Spinal cord (tissue), 10 donors: ENCODE measurements around the gene SH2B3. TPM values are rescaled to one million over a fixed set of nuclear protein-coding genes. Genes with fewer than 3 reads are reported as not detected.

Experiments used
- DNase-seq, 6 donors: peaks; one replicate each; pipeline versions ENCODE4 v3.0.0 to v3.0.0-alpha.2; 2013 to 2015; ENCODE audit warnings: low spot score in 6 of 6, low read depth in 4 of 6
- H3K27ac ChIP-seq: one replicate; pipeline ENCODE4 v1.5.1; 2013; ENCODE audit warnings: low read depth, low read length, control low read depth
- H3K27me3 ChIP-seq: one replicate; pipeline ENCODE4 v1.6.1; 2013; ENCODE audit warnings: low read length; ENCODE audit not compliant: control insufficient read depth, insufficient read depth
- H3K36me3 ChIP-seq: one replicate; pipeline ENCODE4 v1.6.1; 2013; ENCODE audit warnings: low read length; ENCODE audit not compliant: control insufficient read depth, insufficient read depth
- H3K4me1 ChIP-seq: one replicate; pipeline ENCODE4 v1.6.1; 2013; ENCODE audit warnings: low read length; ENCODE audit not compliant: control insufficient read depth, insufficient read depth
- H3K4me3 ChIP-seq: one replicate; pipeline ENCODE4 v1.5.1; 2013; ENCODE audit warnings: low read depth, low read length, control low read depth
- H3K9me3 ChIP-seq: one replicate; pipeline ENCODE4 v1.6.1; 2013; ENCODE audit warnings: low read length; ENCODE audit not compliant: control insufficient read depth, insufficient read depth
- WGBS: methylation state at CpG from one replicate; pipeline ENCODE4 v1.1.5; 2013; ENCODE audit warnings: missing lambda C conversion rate; ENCODE audit not compliant: insufficient coverage; 5-methylcytosine and 5-hydroxymethylcytosine counted together
- long read RNA-seq, 4 donors: transcript quantifications; one replicate each; lab custom pipeline, GENCODE V29; 2026
- polyA plus RNA-seq, 2 donors: library from polyadenylated mRNA; unstranded; fragments of 120-200 nt; gene quantifications; one replicate each; pipeline ENCODE4 v1.2.1, GENCODE V29; 2013; ENCODE audit not compliant: insufficient read length in 2 of 2
- total RNA-seq, 2 donors: library from RNA; depleted of rRNA in 1 of 2; stranded (reverse); fragments of 120-200 nt in 1 of 2; fragments of >200 nt in 1 of 2; gene quantifications; one replicate each; pipeline versions ENCODE4 v1.2.3 to v1.2.4, GENCODE V29; 2013 to 2014
- donor health status: healthy.

Gene SH2B3
- total RNA-seq (10 to 100 TPM in 1 of 2 donors, 1 to 10 TPM in 1; 8.0 to 10.2 TPM), polyA plus RNA-seq (10 to 100 TPM; 12.3 to 13.7 TPM)
- long read RNA-seq, donor 1, full-length matches to known transcripts, result 1 of 1 reads
- long read RNA-seq, donor 1, partial matches to known transcripts, result 0 of 1 reads
- long read RNA-seq, donor 1, other reads (novel, unspliced or antisense), result 0 of 1 reads
- long read RNA-seq, donor 2, result 0 reads
- long read RNA-seq, donor 3, full-length matches to known transcripts, result 1 of 1 reads
- long read RNA-seq, donor 3, partial matches to known transcripts, result 0 of 1 reads
- long read RNA-seq, donor 3, other reads (novel, unspliced or antisense), result 0 of 1 reads
- long read RNA-seq, donor 4, full-length matches to known transcripts, result 4 of 4 reads
- long read RNA-seq, donor 4, partial matches to known transcripts, result 0 of 4 reads
- long read RNA-seq, donor 4, other reads (novel, unspliced or antisense), result 0 of 4 reads

DNA sequence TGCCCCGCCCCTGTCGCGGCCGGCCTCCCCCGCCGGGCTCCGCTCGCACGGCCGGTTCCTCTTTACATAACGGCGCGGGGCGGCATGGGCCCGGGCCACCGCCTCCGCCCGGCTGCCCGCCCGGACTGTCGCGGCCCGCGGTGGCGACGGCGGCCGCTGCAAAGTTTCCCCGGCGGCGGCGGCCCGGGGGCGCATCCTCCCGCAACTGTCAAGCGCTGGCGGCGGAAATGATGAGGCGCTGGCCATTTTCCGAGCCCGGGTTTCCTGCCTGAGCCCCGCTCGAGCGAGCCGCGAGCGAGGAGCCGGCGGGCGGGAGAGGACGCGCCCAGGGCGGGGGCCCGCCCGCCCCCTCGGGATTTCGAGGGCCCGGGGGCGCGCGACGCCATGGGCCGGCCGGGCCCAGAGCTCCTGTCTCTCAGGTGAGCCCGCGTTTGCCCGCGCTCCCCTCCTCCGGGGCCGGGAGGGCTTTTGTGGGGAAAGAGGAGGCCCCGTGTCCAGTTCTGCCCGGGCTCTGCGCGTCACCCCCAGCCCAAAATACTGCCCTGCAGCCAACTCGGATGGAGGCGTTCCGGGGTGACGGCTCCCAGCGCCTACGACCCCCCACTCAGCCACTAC is at the start of gene SH2B3:
SH2B3 (plus strand) TSS at position 65 of the 615 bp plus-strand sequence. CDS start 12,223 bp downstream, outside the sequence.
- peak within 1 kb of the TSS; percentile 79 for H3K4me3 ChIP-seq
- no peaks in the 10 kb centered on the region for H3K9me3 ChIP-seq
- DNase-seq, result peak in 1 of 6 donors; percentile 12
- H3K36me3 ChIP-seq, result peaks cover 6% of the 10 kb centered on the region
- 0% methylated on average over 67 of the region's 80 CpGs for WGBS
- no peaks in the 10 kb centered on the region for H3K27me3 ChIP-seq
- peaks cover 68% of the 10 kb centered on the region for H3K4me1 ChIP-seq
- H3K27ac ChIP-seq, result peak within 1 kb of the TSS; percentile 64

DNA sequence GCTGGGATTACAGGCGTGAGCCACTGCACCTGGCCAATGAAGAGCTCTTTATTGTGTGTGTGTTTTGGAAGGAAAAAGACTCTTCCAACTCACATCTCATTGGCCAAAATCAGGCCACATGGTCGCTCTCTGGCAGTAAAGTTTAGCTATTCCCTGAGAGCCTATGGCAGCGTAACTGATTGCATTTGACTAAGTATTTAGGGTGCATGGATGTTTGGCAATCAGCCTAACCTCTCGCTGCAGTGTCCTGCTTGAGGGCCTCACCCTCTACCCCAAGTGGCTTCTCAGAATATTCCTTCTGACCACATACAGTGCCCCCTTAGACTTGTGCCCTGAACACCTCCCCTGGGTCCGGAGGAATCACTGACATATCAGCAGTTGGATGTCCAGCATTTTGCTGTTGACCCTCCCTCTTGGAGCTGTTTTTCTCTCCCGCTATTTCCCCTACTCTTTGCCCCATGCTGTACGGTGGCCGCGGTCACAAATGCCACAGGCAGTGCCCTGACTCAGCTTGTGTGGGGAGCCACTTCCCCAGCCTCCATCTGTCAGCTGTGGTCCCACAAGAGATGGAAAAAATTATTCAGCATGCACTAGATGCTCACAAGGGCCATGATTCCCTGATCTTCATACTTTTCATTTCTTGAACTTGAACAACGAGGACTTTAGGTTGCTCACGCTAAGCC is 46.4 kb upstream of the SH2B3 start:
- Histone ChIP-seq H3K4me3 (no peak overlapping the region), H3K4me1 (no peaks in the 10 kb centered on the region), H3K36me3 (peaks cover 39% of the 10 kb centered on the region), H3K27ac (no peak overlapping the region), H3K27me3 (no peaks in the 10 kb centered on the region), H3K9me3 (no peaks in the 10 kb centered on the region)
- DNase-seq, result no peak
- WGBS, result 65% methylated on average over 8 of the region's 11 CpGs

DNA sequence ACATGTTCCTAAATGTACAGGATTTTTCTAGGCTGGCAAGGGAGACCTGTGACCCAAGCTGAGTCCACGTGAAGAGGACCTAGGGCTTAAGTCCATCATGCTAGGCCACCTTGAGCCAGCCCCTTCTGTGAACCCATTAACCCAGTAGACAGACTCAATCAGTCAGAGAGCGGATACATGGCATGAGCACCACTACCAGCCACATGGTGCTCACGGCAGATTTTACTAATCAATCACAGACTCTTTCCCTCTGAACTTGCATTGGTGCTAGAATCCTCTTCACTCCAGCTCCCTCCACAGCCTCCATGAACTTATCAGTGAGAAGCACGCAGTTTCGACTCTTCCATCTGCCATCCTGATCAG is 45.8 kb upstream of the SH2B3 start:
- 71% methylated on average over 5 of the region's 5 CpGs for WGBS
- no peaks in the 10 kb centered on the region for H3K27me3 ChIP-seq
- no peak for DNase-seq
- H3K4me1 ChIP-seq, result no peaks in the 10 kb centered on the region
- H3K27ac ChIP-seq, result no peak overlapping the region
- H3K9me3 ChIP-seq, result no peaks in the 10 kb centered on the region
- peaks cover 44% of the 10 kb centered on the region for H3K36me3 ChIP-seq
- no peak overlapping the region for H3K4me3 ChIP-seq

DNA sequence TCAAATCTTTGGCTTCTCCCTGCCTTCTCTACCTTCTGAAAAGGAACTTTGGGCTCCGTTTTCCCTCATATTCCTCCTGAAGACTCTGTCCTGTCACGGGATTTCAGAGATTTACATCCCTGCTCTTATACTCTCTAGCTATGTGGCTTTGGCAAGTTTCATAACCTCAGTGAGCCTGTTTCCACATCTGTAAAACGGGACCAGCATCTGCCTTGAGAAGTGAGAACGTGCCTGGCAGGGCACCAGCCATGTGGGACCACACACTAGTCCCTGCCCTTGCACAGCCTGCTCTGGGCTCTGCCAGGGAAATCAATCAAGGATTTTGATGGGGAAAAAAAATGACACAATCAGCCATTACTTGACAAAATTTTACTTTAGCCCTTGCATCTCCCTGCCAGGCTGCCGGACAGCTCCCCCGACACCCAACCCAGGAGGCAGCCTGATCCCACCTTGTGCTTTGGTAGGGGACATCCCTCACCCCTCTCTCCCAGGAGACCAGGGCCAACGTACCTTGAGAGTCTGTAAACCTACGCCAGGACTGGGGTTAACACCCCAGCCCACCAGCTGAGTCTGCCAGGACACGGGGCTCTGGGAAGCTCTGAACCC is 45.3 kb upstream of the SH2B3 start:
- H3K27ac ChIP-seq, result no peak overlapping the region
- H3K4me3 ChIP-seq, result no peak overlapping the region
- H3K36me3 ChIP-seq, result peaks cover 48% of the 10 kb centered on the region
- 77% methylated on average over 8 of the region's 9 CpGs for WGBS
- no peaks in the 10 kb centered on the region for H3K27me3 ChIP-seq
- H3K4me1 ChIP-seq, result no peaks in the 10 kb centered on the region
- no peaks in the 10 kb centered on the region for H3K9me3 ChIP-seq
- no peak for DNase-seq

DNA sequence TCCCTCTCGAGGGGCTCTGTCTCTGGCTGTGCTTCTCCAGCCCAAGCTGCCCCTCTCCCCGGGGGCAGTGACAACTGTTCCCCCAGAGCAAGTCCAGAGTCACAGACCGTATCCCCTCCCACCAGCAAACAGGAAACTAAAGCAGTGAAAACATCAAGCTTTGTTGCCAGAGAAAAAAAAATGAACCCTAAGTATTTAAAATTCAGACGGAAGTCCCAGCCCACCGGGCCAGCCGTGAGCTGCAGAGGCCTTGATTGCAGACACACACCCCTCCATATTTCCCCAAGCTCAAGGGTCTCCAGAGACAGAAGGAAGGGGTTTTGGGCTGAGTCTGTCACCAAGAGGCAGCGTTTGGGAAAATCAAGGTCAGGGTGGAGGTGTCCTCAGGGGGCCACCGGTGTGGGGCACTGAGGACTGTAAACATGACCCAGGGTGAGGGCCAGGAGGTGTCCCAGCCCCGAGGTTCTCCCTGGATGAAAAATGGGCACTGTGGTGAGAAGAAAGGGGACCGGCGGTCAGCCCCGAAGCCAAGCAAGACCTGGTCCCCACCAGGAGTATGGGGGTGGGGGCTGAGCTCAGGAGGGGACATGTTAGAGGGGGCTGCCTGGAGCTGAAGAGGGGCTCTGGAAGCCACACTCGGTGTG is 44.5 kb upstream of the SH2B3 start:
- DNase-seq, result no peak

DNA sequence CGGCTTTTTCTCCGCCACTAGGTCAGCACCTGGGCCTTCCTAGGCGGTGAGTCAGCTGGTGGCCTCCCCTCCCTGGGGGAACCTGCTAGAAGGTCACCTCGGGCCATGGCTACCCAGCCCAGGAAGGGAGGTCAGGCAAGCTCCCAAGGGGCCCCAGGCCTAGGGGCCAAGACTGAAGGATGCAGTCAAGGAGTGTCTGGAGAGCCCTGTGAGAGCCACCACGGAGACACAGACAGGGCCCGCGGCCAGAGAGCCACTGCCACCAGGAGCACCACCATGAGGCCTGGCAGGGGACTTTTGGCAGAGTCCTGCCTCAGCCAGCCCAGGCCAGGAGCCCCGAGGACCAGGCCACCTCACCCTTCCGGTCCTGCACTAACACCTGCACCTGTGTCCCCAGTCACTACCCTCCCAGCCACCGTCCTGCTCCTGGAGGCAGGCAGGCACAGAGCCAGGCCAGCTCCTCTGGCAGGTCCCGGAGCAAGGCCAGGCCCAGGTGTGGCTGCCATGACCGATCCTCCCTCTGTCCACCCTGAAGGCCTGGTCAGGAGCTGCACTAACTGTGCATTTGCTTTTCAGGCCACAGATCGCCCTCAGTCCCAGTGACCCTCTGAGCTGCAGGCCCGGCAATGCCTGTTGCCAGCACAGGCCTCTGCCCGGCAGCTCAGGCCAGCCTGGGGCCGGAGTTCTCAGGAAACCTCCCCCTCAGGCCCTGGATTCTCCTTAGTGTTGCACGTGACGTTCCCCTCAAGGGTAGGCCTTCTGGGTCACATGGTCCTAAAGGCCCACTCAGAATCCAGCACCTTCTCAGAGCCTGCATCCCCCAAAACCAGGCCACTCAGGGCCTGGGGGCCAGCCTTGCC is 43.8 kb upstream of the SH2B3 start:
- WGBS, result 85% methylated on average over 18 of the region's 18 CpGs
- Histone ChIP-seq H3K36me3 (peaks cover 58% of the 10 kb centered on the region), H3K4me3 (no peak overlapping the region), H3K4me1 (peaks cover under 1% of the 10 kb centered on the region), H3K27me3 (no peaks in the 10 kb centered on the region), H3K27ac (no peak overlapping the region), H3K9me3 (no peaks in the 10 kb centered on the region)
- no peak for DNase-seq

More for the DNA sequence above, 44.5 kb upstream of the SH2B3 start:
- Histone ChIP-seq H3K36me3 (peaks cover 55% of the 10 kb centered on the region), H3K9me3 (no peaks in the 10 kb centered on the region), H3K4me1 (no peaks in the 10 kb centered on the region), H3K4me3 (no peak overlapping the region), H3K27me3 (no peaks in the 10 kb centered on the region), H3K27ac (no peak overlapping the region)
- 60% methylated on average over 8 of the region's 13 CpGs for whole genome bisulfite sequencing

DNA sequence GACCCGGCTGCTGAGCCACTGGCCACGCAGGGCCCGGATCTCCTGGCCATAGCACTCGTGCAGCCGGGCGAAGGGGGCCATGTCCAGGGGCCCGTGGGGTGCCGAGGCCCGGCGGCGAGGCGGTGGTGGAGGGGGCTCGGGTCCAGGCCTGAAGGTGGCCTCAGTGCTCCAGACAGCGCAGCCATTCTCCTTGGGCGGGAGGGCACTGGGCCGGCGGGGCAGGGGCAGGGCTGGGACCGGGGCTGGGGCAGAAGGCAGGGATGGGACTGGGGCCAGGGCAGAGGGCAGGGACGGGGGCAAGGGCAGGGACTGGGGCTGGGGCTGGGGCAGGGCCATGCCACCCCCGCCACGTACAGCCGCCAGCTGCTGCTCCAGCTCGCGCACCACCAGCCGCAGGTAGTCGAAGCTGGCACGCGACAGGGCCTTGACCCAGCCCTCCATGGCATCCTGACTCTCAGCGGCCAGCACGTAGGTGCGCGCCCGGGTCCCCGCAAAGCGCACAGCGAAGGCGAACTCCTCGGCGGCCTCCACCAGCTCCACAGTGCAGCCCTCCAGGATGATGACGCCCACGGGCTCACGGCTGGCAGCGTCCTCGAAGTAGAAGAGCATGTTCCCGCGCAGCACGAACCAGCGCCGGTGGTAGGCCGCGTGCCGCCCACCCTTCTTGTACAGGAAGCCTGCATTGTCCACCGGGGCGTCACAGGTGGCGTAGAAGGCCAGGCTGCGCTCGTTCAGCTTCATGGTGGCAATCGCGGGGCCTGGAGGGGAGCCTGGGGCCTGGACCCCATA is 42.8 kb upstream of the SH2B3 start:
- no peaks in the 10 kb centered on the region for H3K9me3 ChIP-seq
- H3K4me1 ChIP-seq, result peaks cover 10% of the 10 kb centered on the region
- no peak overlapping the region for H3K27ac ChIP-seq
- WGBS, result 95% methylated on average over 58 of the region's 59 CpGs
- H3K27me3 ChIP-seq, result no peaks in the 10 kb centered on the region
- H3K36me3 ChIP-seq, result peaks cover 62% of the 10 kb centered on the region
- no peak for DNase-seq
- no peak overlapping the region for H3K4me3 ChIP-seq

DNA sequence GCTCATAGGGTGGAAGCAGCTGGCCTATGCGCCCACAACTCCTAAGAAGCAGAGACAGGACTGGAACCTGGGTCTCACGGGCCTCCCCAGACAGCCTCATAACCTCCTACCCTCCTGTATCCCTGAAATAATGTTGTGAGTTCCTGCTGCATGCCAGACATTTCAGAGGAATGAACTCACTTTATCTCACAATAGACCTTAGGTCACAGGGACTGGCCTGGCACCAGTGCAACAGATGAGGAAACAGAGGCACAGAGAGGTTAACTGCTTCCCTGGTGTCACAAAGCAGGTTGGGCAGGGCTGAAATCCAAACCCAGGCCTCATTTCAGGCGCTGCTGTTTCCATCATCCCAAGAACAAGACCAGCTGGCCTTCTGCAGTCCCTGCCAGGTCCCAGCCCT is 42.1 kb upstream of the SH2B3 start:
- WGBS, result 94% methylated on average over 2 of the region's 3 CpGs
- DNase-seq, result no peak
- H3K27ac ChIP-seq, result no peak overlapping the region
- H3K4me3 ChIP-seq, result no peak overlapping the region
- peaks cover 62% of the 10 kb centered on the region for H3K36me3 ChIP-seq
- peaks cover 17% of the 10 kb centered on the region for H3K4me1 ChIP-seq
- H3K27me3 ChIP-seq, result no peaks in the 10 kb centered on the region
- H3K9me3 ChIP-seq, result no peaks in the 10 kb centered on the region
